A673 (cell line): ENCODE data around the gene PEX11G.

ENCODE experiments used
- CTCF ChIP-seq: fragments of 300-800, 200-600 bp; sonication (generic); conservative IDR thresholded peaks from 2 replicates; pipeline ENCODE4 v1.5.1; 2017; ENCODE audit warnings: low read depth, mild to moderate bottlenecking, antibody characterized with exemption, low read length, moderate library complexity, mixed read lengths
- EZH2 ChIP-seq: fragments of 200-600 bp; sonication (generic); IDR thresholded peaks from 2 replicates; pipeline ENCODE4 v1.6.1; 2017; ENCODE audit warnings: borderline replicate concordance, low read depth, mild to moderate bottlenecking, mixed read lengths, antibody characterized with exemption, low read length; ENCODE audit not compliant: poor library complexity, severe bottlenecking

GRCh38 chr19:7521551-7522071 is 32.8 kb upstream of the PEX11G start:
- TF ChIP-seq CTCF (no peak), EZH2 (no peak)
